KOPT-K1 (cell line): Measurements from ENCODE around the gene GREM1.

Experiments used
- H3K27ac ChIP-seq: fragments of 200-600 bp; sonication (generic); 2 replicates; pipeline ENCODE4 v1.5.1; 2016; ENCODE audit warnings: antibody characterized with exemption, mild to moderate bottlenecking, low read depth, low read length; ENCODE audit not compliant: poor library complexity, severe bottlenecking
- H3K36me3 ChIP-seq: fragments of 200-600 bp; sonication (generic); 2 replicates; pipeline ENCODE4 v1.5.1; 2017; ENCODE audit warnings: antibody characterized with exemption, mild to moderate bottlenecking, low read length, moderate library complexity; ENCODE audit not compliant: insufficient read depth
- H3K9me3 ChIP-seq: fragments of 200-600 bp; sonication (generic); 2 replicates; pipeline ENCODE4 v1.5.1; 2017; ENCODE audit warnings: antibody characterized with exemption, low read length, mild to moderate bottlenecking; ENCODE audit not compliant: insufficient read depth, poor library complexity, severe bottlenecking

Gene GREM1

DNA sequence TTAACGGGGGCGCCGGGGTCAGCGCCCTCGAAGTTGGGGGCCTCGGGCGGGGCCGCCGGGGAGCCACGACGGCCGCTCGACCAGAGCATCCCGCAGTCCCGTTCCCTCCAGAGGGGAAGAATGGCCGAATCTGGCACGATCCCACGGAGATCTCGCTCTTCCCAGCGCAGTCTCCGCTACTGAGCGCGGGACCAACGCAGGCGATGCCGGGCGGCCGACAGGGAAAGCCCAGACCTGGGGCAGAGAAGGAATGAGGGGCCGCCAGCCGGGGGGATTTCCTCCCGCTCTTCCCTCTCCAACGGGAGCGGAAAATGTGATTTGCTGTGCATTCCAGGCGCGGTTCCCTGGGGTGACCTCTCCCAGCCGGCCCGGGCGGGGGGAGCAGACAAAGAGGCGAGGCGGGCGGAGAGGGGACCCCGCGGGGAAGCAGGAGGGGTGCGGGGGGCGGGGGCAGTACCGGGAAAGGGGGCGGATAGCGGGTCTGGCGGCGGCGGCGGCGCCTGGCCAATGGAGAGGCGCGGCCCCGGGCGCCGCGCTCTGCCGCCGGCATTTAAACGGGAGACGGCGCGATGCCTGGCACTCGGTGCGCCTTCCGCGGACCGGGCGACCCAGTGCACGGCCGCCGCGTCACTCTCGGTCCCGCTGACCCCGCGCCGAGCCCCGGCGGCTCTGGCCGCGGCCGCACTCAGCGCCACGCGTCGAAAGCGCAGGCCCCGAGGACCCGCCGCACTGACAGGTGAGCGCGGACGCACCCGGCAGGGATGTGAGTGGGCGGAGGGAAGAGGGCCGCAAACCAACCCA, at the start of gene GREM1:
GREM1 (plus strand) TSS at position 579 of the 801 bp plus-strand sequence. CDS start 12,687 bp downstream, outside the sequence.
- Histone ChIP-seq H3K9me3 (peaks cover 5% of the 10 kb centered on the region), H3K27ac (no peak within 1 kb of the TSS), H3K36me3 (no peaks in the 10 kb centered on the region)

DNA sequence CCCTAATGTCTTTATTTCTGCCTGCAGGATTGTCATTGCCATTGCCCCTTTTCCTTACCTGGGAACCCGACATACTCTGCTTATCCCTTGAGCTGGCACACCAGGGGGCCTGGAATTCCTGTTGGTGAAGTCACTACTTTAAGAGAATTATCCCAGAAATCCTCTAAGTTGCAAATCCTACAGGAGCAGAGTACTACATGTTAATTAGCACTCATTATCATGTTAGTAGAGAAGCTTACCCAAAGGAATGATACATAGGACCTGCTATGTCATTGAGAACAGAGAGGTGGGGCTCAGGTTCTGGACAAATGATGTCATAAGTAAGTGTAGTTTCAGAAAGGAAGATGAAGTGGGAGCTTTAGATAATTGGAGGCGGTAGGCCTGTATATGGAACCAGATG, 48.9 kb upstream of the GREM1 start:
- H3K9me3 ChIP-seq, result no peaks in the 10 kb centered on the region
- H3K36me3 ChIP-seq, result peaks cover under 1% of the 10 kb centered on the region
- H3K27ac ChIP-seq, result no peak overlapping the region

DNA sequence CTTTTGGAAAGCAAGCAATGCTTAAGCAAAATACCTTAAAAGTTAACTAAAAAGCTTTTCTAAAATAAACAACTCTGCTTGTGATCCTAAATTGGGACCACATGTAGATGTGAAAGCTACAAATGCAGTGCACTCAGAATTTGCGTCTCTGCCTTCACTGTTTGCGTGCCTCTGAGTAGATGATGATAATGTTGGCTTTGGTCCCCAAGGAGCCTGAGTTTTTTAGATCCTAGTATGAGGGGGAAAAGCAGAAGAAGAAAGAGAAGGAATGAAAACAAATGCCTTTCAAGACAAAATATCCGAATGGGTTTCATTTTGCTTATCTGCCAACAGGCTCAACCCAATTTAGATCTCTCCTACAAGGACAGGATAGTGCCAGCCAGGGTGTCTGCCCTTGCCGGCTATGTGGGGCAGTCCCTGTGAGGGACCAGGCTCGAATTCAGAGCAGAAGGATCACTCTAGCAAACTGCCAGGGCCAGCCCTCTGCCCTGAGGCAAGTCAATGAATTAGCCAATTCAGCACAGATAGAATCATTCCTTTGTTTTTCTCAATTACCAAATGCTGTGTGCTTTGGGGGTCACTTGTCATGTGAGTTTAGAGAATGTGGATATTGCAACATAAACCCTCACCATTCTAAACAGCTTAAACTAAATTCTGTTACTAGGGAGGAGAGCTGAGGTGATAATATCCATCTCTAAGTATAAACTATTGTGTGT, 47.8 kb upstream of the GREM1 start:
- Histone ChIP-seq H3K9me3 (no peaks in the 10 kb centered on the region), H3K27ac (no peak overlapping the region), H3K36me3 (no peaks in the 10 kb centered on the region; the same call in 1 of the 2 replicates)

DNA sequence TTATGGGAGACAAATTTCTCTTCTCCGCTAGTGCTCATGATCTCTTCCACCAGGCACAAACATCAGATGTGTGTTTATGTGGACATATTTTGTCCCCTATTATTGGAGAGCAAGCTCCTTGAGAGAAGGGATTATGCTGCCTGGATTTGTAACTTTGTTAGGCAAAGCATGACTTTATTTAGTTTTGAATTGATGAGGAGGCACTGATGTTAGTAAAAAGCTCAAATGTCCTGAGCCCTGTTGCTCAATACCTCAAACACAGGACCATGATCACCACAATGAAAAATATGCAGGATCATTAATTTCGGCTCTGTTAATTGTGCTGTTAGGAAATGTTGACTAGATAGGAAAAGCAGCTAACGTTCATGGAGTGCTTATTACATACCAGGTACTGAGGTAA, 47.2 kb upstream of the GREM1 start:
- Histone ChIP-seq H3K9me3 (no peaks in the 10 kb centered on the region), H3K36me3 (no peaks in the 10 kb centered on the region; the same call in 1 of the 2 replicates), H3K27ac (no peak overlapping the region)

DNA sequence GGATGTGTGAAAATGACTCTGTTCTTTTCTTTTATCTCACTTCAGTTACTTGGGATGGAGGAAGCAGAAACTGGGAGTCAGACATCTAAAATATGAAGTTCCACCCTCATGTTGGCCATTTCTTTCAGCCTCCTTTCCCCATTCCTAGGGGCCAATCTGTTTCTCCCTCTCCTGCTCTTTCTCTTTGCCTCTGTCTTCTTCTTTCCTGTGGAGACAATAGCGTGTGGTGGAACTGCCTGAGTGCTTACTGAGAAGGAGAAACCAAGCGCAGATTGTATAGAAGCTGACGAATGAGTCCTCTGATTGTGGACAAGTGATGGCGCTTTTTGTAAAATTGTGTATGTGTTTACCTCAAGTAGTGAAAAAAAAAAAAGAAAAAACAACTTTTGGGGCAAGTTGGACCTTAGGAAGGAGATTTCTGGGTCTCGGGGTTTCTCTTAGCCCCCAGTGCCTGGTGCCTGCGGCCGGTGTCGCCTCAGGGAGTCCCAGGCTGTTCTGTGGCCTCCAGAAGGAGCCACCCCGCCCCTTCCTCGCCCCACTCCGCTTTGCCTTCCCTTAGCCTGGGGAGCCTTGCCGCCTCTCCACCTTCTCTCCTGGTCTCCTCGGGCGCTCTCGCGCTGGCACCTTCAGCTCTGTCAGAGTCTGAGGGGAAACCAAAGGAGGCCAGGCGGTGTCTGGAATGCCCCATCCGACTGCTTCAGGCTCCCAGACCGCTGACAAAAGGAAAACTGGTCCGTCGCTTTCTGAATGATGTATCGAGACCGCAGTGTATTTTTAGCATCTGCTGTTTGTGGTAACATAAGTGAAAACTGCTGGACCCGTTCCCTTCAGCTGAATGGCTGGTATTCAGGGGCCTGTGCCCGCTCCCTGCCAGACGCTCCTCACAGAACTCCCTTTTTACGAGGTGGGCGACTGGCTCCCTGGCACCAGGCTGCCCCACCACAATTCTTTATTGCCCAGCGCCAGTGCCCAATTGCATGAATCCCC, 46.2 kb upstream of the GREM1 start:
- no peaks in the 10 kb centered on the region for H3K9me3 ChIP-seq
- H3K36me3 ChIP-seq, result no peaks in the 10 kb centered on the region; the same call in 1 of the 2 replicates
- H3K27ac ChIP-seq, result no peak overlapping the region

DNA sequence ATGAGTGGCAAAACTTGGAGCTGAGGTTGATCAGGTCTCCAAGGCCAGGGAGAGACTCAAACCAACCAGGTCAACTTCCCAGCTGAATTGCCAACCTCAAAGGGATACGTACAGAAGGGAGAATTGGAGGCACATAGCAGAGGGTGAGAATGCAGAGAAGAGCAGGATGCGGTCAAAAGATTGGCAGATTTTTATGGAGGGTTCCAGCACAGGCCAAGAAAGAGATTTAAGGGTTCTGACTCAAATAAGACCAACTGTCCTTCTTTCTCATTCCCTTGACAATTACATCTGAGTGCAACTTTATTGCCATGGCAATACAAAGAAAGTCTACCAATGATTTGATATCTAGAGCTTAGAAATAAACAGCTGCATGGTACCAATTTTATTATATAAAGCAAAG, 43.1 kb upstream of the GREM1 start:
- Histone ChIP-seq H3K27ac (no peak overlapping the region), H3K9me3 (no peaks in the 10 kb centered on the region), H3K36me3 (no peaks in the 10 kb centered on the region)

DNA sequence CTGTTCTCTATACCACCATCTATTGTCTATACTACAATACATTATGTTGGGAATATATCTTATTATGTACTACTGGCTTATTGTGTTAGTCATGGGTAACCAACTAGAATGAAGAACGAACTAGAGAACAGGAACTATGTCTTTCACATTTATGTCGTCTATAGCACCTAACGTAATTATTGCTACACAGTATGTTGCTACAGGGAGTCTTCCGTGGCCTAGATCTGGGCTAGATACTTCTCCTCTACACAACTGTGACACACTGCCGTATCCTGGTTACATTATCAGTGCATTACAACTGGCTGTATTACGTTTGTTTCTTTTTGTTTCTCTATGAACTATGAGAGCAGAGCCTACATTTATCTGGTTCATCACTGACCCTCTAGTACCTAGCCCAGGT, 42.3 kb upstream of the GREM1 start:
- no peaks in the 10 kb centered on the region for H3K9me3 ChIP-seq
- H3K27ac ChIP-seq, result no peak overlapping the region
- H3K36me3 ChIP-seq, result no peaks in the 10 kb centered on the region

DNA sequence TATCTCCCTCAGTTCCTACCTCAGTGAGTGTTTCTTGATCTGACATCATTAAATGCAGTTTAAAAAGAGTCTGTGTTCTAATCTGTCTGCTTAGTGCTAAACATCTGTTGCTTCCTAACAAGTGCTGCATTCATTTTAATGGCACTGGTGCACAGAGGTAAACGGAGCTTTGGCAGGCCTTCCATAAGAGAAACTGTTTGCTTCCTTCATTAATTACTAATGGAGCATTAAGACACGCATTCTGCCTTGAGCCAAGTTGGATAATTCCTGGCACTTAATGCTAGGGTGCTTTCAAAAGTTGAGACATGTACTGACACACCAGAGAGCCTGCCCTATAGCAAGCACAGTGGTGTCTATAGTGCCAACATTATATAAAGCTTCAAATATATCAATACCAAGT, 41.6 kb upstream of the GREM1 start:
- Histone ChIP-seq H3K36me3 (no peaks in the 10 kb centered on the region), H3K9me3 (no peaks in the 10 kb centered on the region), H3K27ac (no peak overlapping the region)

DNA sequence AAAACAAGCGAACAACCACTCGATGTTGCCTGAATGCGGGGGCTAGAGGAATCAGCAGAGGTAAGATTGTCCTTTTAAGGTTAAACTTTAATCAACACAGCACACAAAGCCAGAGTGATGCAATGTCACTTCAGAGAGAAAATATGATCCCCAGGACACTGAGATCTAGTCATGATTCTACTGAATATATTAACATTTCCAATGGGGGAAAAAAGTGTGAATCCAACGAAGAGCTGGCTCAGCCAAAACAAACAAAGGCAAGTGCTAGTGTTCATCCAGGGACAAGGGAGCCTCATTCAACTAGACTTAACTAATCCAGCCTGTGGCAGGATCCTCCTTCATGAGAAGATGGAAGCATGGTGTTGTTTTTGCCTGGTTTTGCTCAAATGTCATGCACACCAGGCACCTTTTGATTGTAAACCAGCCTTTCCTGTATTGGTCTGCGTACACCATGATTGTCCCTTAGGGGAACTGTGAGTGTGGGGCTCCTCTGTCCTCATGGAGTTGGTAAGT, 40.5 kb upstream of the GREM1 start:
- Histone ChIP-seq H3K27ac (no peak overlapping the region), H3K36me3 (no peaks in the 10 kb centered on the region), H3K9me3 (no peaks in the 10 kb centered on the region)

DNA sequence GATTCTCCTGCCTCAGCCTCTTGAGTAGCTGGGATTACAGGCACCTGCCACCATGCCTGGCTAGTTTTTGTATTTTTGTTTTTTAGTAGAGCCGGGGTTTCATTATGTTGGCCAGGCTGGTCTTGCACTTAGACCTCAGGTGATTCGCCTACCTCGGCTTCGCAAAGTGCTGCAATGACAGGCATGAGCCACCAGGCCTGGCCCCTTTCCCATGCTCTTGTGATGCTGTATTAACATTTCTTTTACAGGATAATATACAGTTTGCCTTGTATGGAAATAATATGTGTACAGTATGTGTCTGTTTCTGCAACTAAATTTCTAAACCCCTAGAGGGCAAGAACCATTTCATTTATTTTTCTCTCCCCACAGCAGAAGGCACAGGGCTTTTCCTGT, 38.5 kb upstream of the GREM1 start:
- no peaks in the 10 kb centered on the region for H3K36me3 ChIP-seq
- no peaks in the 10 kb centered on the region for H3K9me3 ChIP-seq
- no peak overlapping the region for H3K27ac ChIP-seq

DNA sequence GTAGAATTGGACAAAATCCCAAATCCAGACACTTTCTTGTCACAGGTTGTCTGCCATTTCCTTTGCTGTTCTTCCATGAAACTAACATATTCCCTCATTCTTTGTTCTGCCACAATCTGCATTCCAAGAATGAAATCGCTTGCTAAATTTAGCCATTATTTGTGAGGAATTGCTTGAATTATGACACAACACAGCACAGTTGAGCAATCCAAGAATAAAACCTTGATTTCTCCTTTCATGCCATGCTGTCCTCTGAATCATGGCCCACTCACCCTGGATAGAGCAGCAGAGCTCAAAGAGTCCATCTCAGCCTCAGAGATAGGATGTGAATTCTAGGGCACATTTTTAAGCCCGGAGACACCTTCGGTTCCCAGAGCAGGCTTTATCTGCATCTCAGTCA, 35.2 kb upstream of the GREM1 start:
- Histone ChIP-seq H3K27ac (no peak overlapping the region), H3K36me3 (no peaks in the 10 kb centered on the region), H3K9me3 (no peaks in the 10 kb centered on the region)

DNA sequence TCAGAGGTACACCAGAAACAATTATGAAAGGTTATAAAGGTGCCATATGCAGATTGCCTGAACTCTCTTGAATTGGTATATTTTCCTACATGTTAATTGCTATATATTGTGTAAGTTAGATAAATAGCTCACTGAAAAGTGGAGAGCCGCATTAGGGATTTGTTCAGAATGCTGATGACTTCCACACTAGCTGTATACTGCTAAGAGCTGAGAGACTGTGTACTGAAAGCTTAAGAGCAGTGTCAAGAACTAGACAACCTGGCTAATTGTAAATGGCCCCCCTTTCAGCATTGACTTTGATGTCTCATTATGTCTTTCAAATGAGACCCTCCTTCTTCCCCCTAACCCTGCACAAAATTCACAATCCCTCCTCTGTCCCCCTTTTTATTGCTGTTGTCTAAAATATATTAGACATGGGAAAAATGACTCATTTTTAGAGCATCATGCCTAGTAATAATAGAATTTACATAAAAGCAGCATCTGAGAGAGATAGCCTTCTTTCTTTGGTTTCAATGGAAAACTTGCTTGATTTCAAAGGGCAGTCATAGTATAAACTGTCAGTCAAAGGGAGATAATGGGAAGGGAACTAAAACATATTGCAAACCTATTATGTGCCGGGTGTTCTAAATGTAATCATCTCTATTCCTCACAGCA, 34.7 kb upstream of the GREM1 start:
- no peaks in the 10 kb centered on the region for H3K9me3 ChIP-seq
- no peaks in the 10 kb centered on the region for H3K36me3 ChIP-seq
- no peak overlapping the region for H3K27ac ChIP-seq

DNA sequence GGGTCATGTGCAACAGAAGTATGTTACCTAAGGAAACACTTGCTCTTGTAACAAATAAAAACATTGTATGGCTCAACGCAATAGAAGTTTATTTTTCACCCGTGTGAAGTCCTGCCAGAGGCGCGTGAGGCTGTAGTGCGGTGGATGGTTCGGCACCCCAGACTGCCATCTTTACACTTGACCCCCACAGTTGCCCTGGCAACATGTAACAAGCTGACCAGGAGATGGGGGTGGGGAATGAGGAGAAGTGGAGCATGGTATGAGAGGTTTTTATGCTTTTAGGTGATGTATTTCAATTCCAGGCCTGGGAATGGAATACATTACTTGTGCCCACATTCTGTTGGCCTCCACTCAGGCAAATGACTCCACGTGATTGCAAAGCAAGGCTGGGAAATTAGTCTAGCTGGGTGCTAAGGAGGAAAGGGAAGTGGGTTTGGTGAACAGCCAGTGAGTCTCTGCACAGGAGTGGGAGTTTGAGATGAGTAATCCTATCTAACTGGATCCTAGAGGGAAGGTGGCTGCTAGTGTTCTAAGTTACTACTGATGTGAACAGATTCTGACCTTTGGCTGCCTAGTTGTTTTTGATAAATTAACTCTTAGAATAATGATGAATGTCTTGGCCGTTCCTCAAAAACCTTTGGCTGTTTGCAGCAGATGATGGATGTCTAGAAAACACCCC, 33.8 kb upstream of the GREM1 start:
- Histone ChIP-seq H3K27ac (no peak overlapping the region), H3K9me3 (no peaks in the 10 kb centered on the region), H3K36me3 (no peaks in the 10 kb centered on the region)

DNA sequence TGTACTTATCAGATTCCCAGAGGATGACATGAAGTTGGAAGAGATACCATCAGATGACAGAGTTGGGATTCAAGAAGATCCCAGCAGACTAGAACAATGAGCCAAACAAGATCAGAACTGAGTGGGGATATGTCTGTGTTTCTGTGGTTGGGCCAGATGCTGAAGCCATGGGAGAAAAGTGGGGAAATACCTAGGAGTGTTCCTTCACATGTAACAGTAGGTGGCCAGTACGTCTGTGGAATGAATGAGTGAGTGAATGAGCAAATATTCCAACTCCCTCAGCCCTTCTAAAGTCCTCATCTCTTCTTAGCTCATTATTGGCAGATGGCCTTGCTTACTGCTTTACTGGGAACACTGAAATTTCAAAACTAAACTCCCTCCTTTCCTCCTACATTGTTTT, 32.2 kb upstream of the GREM1 start:
- Histone ChIP-seq H3K27ac (no peak overlapping the region), H3K36me3 (no peaks in the 10 kb centered on the region), H3K9me3 (no peaks in the 10 kb centered on the region)
